Measurements from ENCODE around the gene GIPC3. TPM values are rescaled to one million over a fixed set of nuclear protein-coding genes. Genes with fewer than 3 reads are reported as not detected.

The GIPC3 gene
- total RNA-seq, 3 donors from 2014 or later (not counting 1 experiment from before 2014, with no cell fraction given): 0.28 to 0.66 (median 0.56) TPM

- H3K9me3 ChIP-seq (ENCODE audit: control insufficient read depth, insufficient read depth, low read length): no peaks in the 10 kb centered on the region
- DNase-seq (no peak), ATAC-seq (no peak)
- H3K4me3 Mint-ChIP-seq: no peak overlapping the region
- peaks cover 11 to 24% of the 10 kb centered on the region in 2 donors for H3K4me1 Mint-ChIP-seq
- no peaks in the 10 kb centered on the region for H3K27me3 ChIP-seq (ENCODE audit: control insufficient read depth, insufficient read depth, low read length)
- TF ChIP-seq CTCF (IDR thresholded peaks at IDR 0.05): no peak
- intact Hi-C loops (cut with micrococcal nuclease): no loop called here
- H3K27ac Mint-ChIP-seq: no peak overlapping the region
- H3K4me3 ChIP-seq (ENCODE audit: low read length): no peak overlapping the region
- peaks cover 31% of the 10 kb centered on the region for H3K4me1 ChIP-seq (ENCODE audit: control insufficient read depth, insufficient read depth, low read length)
- no peaks in the 10 kb centered on the region for H3K36me3 Mint-ChIP-seq
- H3K27me3 Mint-ChIP-seq (ENCODE audit: low read depth in 2 of 2): no peaks in the 10 kb centered on the region
- H3K36me3 ChIP-seq (ENCODE audit: control insufficient read depth, insufficient read depth, low read length): peaks cover 39% of the 10 kb centered on the region
- WGBS (ENCODE audit: insufficient coverage): 95% methylated on average over 15 of the region's 15 CpGs
- no peaks in the 10 kb centered on the region for H3K9me3 Mint-ChIP-seq
- no peak overlapping the region for H3K27ac ChIP-seq (ENCODE audit: low read length)
Observed at GRCh38 chr19:3621689-3622088, 36.4 kb downstream of the GIPC3 start.

GRCh38 chr19:3622224-3622623 is 36.9 kb downstream of the GIPC3 start:
- H3K4me3 Mint-ChIP-seq: peak overlapping the region; percentile 52
- H3K36me3 Mint-ChIP-seq: no peaks in the 10 kb centered on the region
- DNase-seq (no peak), ATAC-seq (no peak)
- H3K27me3 Mint-ChIP-seq (ENCODE audit: low read depth in 2 of 2): no peaks in the 10 kb centered on the region
- Histone ChIP-seq H3K27me3 (ENCODE audit: control insufficient read depth, insufficient read depth, low read length) (no peaks in the 10 kb centered on the region), H3K4me1 (ENCODE audit: control insufficient read depth, insufficient read depth, low read length) (peaks cover 34% of the 10 kb centered on the region), H3K9me3 (ENCODE audit: control insufficient read depth, insufficient read depth, low read length) (no peaks in the 10 kb centered on the region), H3K36me3 (ENCODE audit: control insufficient read depth, insufficient read depth, low read length) (peaks cover 36% of the 10 kb centered on the region), H3K4me3 (ENCODE audit: low read length) (no peak overlapping the region), H3K27ac (ENCODE audit: low read length) (no peak overlapping the region)
- no peak for TF ChIP-seq CTCF (IDR thresholded peaks at IDR 0.05)
- peaks cover 16 to 29% of the 10 kb centered on the region in 2 donors for H3K4me1 Mint-ChIP-seq
- H3K27ac Mint-ChIP-seq: no peak overlapping the region
- WGBS (ENCODE audit: insufficient coverage): 94% methylated on average over 10 of the region's 12 CpGs
- intact Hi-C loops (cut with micrococcal nuclease): no loop called here
- H3K9me3 Mint-ChIP-seq: no peaks in the 10 kb centered on the region

- Histone ChIP-seq H3K4me1 (ENCODE audit: control insufficient read depth, insufficient read depth, low read length) (peaks cover 27% of the 10 kb centered on the region), H3K27ac (ENCODE audit: low read length) (no peak overlapping the region), H3K36me3 (ENCODE audit: control insufficient read depth, insufficient read depth, low read length) (peaks cover 34% of the 10 kb centered on the region), H3K27me3 (ENCODE audit: control insufficient read depth, insufficient read depth, low read length) (no peaks in the 10 kb centered on the region), H3K9me3 (ENCODE audit: control insufficient read depth, insufficient read depth, low read length) (no peaks in the 10 kb centered on the region), H3K4me3 (ENCODE audit: low read length) (no peak overlapping the region)
- ATAC-seq (no peak), DNase-seq (no peak)
- intact Hi-C loops (cut with micrococcal nuclease): no loop called here
- no peaks in the 10 kb centered on the region for H3K9me3 Mint-ChIP-seq
- no peak for TF ChIP-seq CTCF (IDR thresholded peaks at IDR 0.05)
- WGBS (ENCODE audit: insufficient coverage): 96% methylated on average over 34 of the region's 34 CpGs
- H3K36me3 Mint-ChIP-seq: no peaks in the 10 kb centered on the region
- H3K4me3 Mint-ChIP-seq: no peak overlapping the region
- H3K4me1 Mint-ChIP-seq: peaks cover 17 to 29% of the 10 kb centered on the region in 2 donors
- no peaks in the 10 kb centered on the region for H3K27me3 Mint-ChIP-seq (ENCODE audit: low read depth in 2 of 2)
- H3K27ac Mint-ChIP-seq: no peak overlapping the region
Observed at GRCh38 chr19:3623716-3624115, 38.4 kb downstream of the GIPC3 start.

GRCh38 chr19:3625996-3626472 is 40.8 kb downstream of the GIPC3 start:
- Mint-ChIP-seq H3K27ac (peak overlapping the region; percentile 96 to 99), H3K4me1 (peaks cover 17 to 29% of the 10 kb centered on the region in 2 donors), H3K9me3 (no peaks in the 10 kb centered on the region), H3K4me3 (peak overlapping the region; percentile 99), H3K27me3 (ENCODE audit: low read depth in 2 of 2) (no peaks in the 10 kb centered on the region), H3K36me3 (no peaks in the 10 kb centered on the region)
- DNase-seq: no peak
- Histone ChIP-seq H3K4me3 (ENCODE audit: low read length) (peak overlapping the region; percentile 72), H3K27ac (ENCODE audit: low read length) (peak overlapping the region; percentile 34), H3K36me3 (ENCODE audit: control insufficient read depth, insufficient read depth, low read length) (peaks cover 17% of the 10 kb centered on the region), H3K9me3 (ENCODE audit: control insufficient read depth, insufficient read depth, low read length) (no peaks in the 10 kb centered on the region), H3K4me1 (ENCODE audit: control insufficient read depth, insufficient read depth, low read length) (peaks cover 27% of the 10 kb centered on the region), H3K27me3 (ENCODE audit: control insufficient read depth, insufficient read depth, low read length) (no peaks in the 10 kb centered on the region)
- intact Hi-C loops (cut with micrococcal nuclease): loop anchor here (2.0 kb wide), 1 partner anchor 53 kb away; the partner anchor contains the start of gene HMG20B
- ATAC-seq: no peak
- WGBS (ENCODE audit: insufficient coverage): 2% methylated on average over 21 of the region's 21 CpGs
- TF ChIP-seq CTCF (IDR thresholded peaks at IDR 0.05): no peak
